ENCODE results near the gene KDM4B.

KDM4B gene

DNA sequence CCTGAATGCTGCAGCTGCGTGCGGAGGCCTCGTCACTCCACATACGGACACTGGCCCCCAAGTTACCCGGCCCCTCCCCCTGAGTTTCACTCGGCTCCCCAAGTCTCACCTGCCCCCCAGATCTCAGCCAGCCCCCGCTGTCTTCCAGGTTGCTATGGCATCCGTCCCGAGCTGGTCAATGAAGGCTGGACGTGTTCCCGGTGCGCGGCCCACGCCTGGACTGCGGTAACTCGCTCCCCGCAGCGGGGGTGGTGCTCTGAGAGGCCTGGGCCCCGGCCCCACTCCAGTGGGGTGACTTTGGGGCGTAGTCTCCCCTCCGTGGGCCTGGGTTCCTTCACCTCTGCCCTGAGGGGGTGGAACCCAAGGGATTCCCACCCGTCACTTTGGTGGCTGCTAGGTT is 168.2 kb downstream of the KDM4B start:
- DNase-seq (ENCODE audit: low spot score) = no peak

DNA sequence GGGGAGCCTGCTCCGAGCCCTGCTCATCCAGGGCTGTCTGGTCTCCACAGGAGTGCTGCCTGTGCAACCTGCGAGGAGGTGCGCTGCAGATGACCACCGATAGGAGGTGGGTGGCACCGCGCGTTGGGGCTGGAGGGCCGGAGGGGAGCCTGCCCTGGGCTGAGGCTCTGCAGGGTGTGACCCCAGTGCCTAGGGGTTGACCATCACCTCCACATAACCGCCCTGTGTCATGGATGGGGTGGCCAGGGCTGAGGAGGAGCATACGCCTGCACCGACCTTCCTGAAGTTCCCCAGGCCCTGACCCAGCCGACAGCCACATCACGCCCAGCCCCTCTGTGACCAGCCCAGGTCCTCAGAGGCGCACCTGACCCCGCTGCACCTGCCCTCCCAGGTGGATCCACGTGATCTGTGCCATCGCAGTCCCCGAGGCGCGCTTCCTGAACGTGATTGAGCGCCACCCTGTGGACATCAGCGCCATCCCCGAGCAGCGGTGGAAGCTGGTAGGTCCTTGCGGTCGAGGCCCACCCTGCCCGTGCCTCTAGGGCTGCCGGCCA is 168.7 kb downstream of the KDM4B start:
- no peak for DNase-seq (ENCODE audit: low spot score)

GRCh38 chr19:5138606-5139582 is 170.0 kb downstream of the KDM4B start:
- DNase-seq (ENCODE audit: low spot score) = no peak

GRCh38 chr19:5139583-5140325 is 170.8 kb downstream of the KDM4B start:
- DNase-seq (ENCODE audit: low spot score) = no peak

GRCh38 chr19:5141129-5141849 is 172.4 kb downstream of the KDM4B start:
- no peak for DNase-seq (ENCODE audit: low spot score)

GRCh38 chr19:5141850-5142724 is 173.2 kb downstream of the KDM4B start:
- DNase-seq (ENCODE audit: low spot score) = no peak

DNA sequence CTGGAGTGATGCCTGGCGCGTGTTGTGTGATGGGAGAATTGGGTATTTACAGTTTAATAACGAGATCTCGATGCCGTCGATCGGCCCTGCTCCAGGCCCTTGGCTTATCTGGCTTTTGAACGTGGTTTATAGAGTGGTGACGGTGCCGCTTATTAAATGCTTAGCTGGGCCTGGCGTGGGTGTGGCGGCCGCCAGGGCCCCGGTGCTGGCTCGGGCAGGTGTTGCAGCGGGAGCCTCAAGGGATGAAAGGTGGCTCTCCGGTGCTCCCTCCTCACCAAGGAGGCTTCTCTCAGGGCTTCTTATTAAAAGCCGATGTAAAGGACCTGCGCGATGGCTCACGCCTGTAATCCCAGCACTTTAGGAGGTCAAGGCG is 173.8 kb downstream of the KDM4B start:
- no peak for DNase-seq (ENCODE audit: low spot score)

- DNase-seq (ENCODE audit: low spot score) = no peak
Measured at GRCh38 chr19:5143471-5144411, 174.8 kb downstream of the KDM4B start.

GRCh38 chr19:5144545-5145179 is 175.7 kb downstream of the KDM4B start:
- no peak for DNase-seq (ENCODE audit: low spot score)

DNA sequence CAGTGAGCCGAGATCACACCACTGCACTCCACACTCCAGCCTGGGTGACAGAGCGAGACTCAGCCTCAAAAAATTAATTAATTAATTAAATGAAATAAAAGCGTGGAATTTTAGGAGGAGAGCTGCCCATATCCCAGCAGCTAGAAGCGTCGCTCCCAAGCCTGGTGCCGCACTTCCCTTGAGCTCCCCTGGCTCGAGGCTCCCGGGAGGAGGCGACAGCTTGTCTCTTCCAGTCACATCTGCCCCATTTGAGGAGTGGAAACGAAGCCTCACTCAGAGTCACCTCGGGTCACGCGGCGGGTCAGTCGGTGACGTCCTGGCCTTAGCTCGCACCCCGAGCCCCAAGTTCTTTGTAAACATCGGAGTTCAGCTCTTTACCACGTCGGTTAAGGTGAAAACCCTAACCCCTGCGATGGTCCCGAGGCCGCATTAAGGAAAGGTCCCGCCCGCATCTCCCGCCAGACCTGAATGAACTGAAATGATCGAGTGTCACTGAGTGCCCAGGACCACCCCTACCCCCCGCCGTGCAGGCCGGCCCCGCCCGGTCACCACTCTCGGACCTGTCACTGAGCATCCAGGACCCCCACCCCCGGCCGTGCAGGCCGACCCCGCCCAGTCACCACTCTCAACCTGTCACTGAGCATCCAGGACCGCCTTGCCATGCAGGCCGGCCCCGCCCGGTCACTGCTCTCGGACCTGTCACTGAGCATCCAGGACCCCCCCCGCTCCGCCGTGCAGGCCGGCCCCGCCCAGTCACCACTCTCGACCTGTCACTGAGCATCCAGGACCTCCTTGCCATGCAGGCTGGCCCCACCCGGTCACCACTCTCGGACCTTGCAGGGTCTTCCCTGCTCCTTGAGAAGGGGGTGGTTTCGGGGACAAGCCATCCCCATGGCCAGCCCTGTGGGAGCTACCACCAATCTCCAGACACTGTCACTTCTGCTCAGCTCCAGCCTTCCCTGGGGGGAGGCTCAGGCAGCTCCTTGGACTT is 176.9 kb downstream of the KDM4B start:
- no peak for DNase-seq (ENCODE audit: low spot score)

DNA sequence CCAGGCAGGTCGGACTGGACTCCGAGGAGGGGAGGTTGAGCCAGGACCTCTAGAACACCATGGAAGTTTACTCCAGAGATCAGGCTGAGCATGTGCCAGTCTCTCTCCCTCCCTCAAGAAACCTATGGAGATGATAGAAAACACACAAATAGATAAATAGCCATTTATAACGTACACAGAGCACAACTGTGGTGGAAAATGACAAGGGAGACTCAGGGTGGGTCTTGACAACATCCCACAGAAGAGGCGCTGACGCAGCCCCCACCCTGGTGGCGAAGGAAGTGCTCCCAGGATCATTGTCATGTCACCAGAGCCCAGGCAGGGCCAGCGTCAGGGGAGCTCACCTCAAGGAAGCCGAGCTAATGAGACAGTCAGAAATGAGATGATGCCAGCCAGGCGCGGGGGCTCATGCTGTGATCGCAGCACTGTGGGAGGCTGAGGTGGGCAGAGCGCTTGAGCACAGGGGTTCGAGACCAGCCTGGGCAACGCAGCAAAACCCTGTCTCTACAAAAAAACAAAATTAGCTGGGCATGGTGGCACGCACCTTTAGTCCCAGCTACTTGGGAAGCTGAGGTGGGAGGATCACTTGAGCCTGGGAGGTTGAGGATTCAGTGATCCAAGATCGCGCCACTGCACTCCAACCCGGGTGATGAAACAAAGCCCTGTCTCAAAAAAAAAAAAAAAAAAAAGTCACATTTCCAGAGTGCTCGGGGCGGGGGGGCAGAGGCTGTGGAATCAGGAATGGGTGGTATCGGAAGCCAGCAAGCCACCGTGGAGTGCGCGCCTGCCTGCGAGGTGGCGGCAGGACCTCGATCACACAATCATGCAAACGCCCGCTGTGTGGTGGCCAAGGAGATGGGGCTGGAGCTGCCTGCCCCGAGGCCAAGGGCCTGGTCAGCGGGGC is 178.4 kb downstream of the KDM4B start:
- DNase-seq (ENCODE audit: low spot score) = no peak

DNA sequence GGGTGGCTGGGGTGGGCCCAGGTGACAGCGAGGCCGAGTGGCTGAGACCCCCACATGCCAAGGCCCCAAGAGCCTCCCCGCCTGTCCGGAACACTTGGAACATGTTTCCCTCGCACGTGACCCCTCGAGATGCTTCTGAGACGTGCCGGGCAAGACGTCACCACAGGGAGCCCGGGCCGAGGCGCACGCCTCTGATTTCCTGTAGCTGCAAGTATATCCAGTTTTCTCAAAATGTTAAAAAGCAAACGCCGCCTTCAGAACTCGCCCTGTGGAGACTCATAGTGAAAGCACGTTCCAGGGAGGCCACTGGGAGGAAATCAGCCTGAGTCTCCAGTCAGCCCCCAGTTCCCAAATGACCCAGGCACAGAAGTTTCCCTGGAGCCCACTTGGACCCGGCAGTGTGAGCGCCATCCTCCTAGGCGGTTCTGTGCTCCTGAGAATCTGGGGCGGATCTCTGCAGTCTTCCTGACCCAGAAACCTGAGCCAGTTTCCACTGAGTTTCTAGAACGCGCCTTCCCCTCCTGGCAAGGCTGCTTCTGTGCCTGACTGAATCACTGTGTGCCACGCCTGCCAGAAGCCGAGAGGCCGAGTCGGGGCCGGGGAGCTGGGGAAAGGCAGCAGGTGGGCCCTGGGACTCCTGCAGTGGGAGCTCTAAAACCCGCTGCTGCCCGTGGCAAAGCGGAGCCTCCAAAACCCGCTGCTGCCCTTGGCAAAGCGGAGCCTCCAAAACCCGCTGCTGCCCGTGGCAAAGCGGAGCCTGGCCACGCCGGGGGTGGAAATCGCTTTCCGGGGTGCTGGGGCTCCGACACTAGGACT is 179.3 kb downstream of the KDM4B start:
- no peak for DNase-seq (ENCODE audit: low spot score)

- no peak for DNase-seq (ENCODE audit: low spot score)
Measured at GRCh38 chr19:5148794-5149190, 179.9 kb downstream of the KDM4B start.

- no peak for DNase-seq (ENCODE audit: low spot score)
Measured at GRCh38 chr19:5149508-5149907, 180.6 kb downstream of the KDM4B start.

DNA sequence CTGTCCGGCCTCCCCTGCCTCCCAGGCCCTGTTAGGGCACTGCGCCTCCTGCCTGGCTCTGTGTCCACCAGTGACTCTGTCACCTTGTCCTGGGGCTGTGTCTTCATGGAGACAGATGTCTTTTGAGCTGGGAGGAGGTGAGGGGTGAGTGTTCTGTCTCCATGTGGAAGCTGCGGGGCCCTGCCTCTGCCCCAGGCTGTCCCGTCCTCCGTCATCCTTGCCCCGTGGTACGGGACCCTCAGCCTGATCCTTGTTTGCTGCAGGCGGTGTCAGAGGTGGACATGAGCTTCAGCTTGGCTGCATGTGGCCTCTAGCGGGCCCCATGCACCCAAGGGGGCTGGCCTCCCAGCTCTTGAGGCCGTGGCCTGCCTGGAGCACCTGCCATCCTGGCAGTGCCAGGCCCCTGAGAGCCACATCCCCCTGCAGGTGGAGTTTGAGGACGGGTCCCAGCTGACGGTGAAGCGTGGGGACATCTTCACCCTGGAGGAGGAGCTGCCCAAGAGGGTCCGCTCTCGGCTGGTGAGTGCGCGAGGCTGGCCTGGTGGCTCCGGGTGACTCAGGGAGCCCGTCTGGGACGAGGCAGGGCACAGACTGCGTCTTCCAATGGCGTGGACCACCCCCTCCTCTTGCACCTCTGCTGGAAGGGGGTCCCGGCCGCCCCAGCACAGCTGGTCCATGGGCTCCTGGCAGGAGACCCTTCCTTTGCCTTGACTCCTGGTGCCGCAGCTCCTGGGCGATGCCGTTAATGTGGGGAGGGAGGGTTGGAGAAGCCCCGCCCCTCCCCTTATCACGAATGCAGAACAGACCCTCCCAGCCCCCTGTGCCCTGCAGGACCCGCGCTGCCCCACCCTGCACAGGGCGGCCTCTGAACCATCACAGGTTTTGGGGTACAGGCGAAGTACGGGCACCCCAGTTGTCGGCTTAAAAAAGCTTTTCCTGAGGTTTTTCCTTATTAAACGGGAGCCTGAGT is 181.3 kb downstream of the KDM4B start:
- peak; percentile 52 for DNase-seq (ENCODE audit: low spot score)

All from ecto neural progenitor cell (in vitro differentiated cells).